GM19035 (cell line): ENCODE results near the gene ATXN7L3.
A peak's percentile ranks its signal among the peaks of the same experiment; 100 is the strongest.
"Not testable (repeated sequence)": the region's sequence is repeated elsewhere in the genome, so short reads cannot be mapped to it uniquely, and the experiment has no call there.

ENCODE experiments used
- ATAC-seq: cut with Tn5 transposase; IDR thresholded peaks from one replicate; pipeline ENCODE4 v1.9.1; 2021; ENCODE audit not compliant: unreplicated experiment

Gene ATXN7L3

GRCh38 chr17:44199553-44200477, at the start of gene ATXN7L3:
TSS of gene ATXN7L3 (minus strand) at chr17:44199884. CDS start at chr17:44198070, 1,814 bp downstream.
- peak; percentile 58 for ATAC-seq

- ATAC-seq = no peak
Observed at GRCh38 chr17:44247876-44248736, 48.4 kb upstream of the ATXN7L3 start.

- ATAC-seq = no peak
Observed at GRCh38 chr17:44247440-44247841, 47.8 kb upstream of the ATXN7L3 start.

- ATAC-seq = no peak
Observed at GRCh38 chr17:44241106-44241624, 41.5 kb upstream of the ATXN7L3 start.

- not testable (repeated sequence) for ATAC-seq
Observed at GRCh38 chr17:44237886-44238285, 38.2 kb upstream of the ATXN7L3 start.

GRCh38 chr17:44236444-44236991, 36.8 kb upstream of the ATXN7L3 start:
- no peak for ATAC-seq

GRCh38 chr17:44235583-44235936, 35.9 kb upstream of the ATXN7L3 start:
- no peak for ATAC-seq

- ATAC-seq = no peak
Observed at GRCh38 chr17:44233582-44233981, 33.9 kb upstream of the ATXN7L3 start.

- no peak for ATAC-seq
Observed at GRCh38 chr17:44232061-44232460, 32.4 kb upstream of the ATXN7L3 start.

- no peak for ATAC-seq
Observed at GRCh38 chr17:44230140-44230539, 30.5 kb upstream of the ATXN7L3 start.

GRCh38 chr17:44229090-44229489, 29.4 kb upstream of the ATXN7L3 start:
- ATAC-seq = no peak

- no peak for ATAC-seq
Observed at GRCh38 chr17:44223541-44224071, 23.9 kb upstream of the ATXN7L3 start.

GRCh38 chr17:44222112-44222869, 22.6 kb upstream of the ATXN7L3 start:
- no peak for ATAC-seq

GRCh38 chr17:44221862-44222111, 22.1 kb upstream of the ATXN7L3 start:
- ATAC-seq = no peak

GRCh38 chr17:44221084-44221861, 21.6 kb upstream of the ATXN7L3 start:
- no peak for ATAC-seq

GRCh38 chr17:44220213-44221083, 20.8 kb upstream of the ATXN7L3 start:
- ATAC-seq = no peak

- peak; percentile 10 for ATAC-seq
Observed at GRCh38 chr17:44219616-44220212, 20.0 kb upstream of the ATXN7L3 start, which contains the start of gene UBTF. TSS of gene UBTF (minus strand) at chr17:44219675. CDS start at chr17:44218229, 1,446 bp downstream.

- ATAC-seq = peak; percentile 42
Observed at GRCh38 chr17:44219108-44219615, 19.5 kb upstream of the ATXN7L3 start.
